Loucy (cell line): ENCODE data around the gene IL36G.

Experiments used
- H2AFZ ChIP-seq: fragments of 200-600 bp; sonication (generic); 2 replicates; pipeline ENCODE4 v1.6.0; 2016; ENCODE audit warnings: antibody characterized with exemption, mild to moderate bottlenecking, low read length, moderate library complexity
- H3F3A ChIP-seq: fragments of 200-600 bp; 2 replicates; pipeline ENCODE4 v1.6.0; 2016; ENCODE audit warnings: antibody characterized with exemption, low read depth, mild to moderate bottlenecking
- H3K27me3 ChIP-seq: fragments of 200-600 bp; sonication (generic); 2 replicates; pipeline ENCODE4 v1.6.1; 2014; ENCODE audit warnings: low read length, mild to moderate bottlenecking; ENCODE audit not compliant: insufficient read depth, poor library complexity, severe bottlenecking
- H3K36me3 ChIP-seq: fragments of 200-600 bp; sonication (generic); 2 replicates; pipeline ENCODE4 v1.6.1; 2016; ENCODE audit warnings: low read length; ENCODE audit not compliant: insufficient read depth
- H3K4me1 ChIP-seq: fragments of 200-600 bp; sonication (generic); 2 replicates; pipeline ENCODE4 v1.5.1; 2014; ENCODE audit warnings: low read length, mild to moderate bottlenecking; ENCODE audit not compliant: insufficient read depth, poor library complexity, severe bottlenecking
- H3K4me2 ChIP-seq: fragments of 200-600 bp; sonication (generic); 2 replicates; pipeline ENCODE4 v1.6.0; 2014; ENCODE audit warnings: antibody characterized with exemption, low read length, low read depth, mild to moderate bottlenecking; ENCODE audit not compliant: poor library complexity, severe bottlenecking
- H3K4me3 ChIP-seq: fragments of 200-600 bp; sonication (generic); 2 replicates; pipeline ENCODE4 v1.5.1; 2014; ENCODE audit warnings: low read length, mild to moderate bottlenecking, mixed read lengths; ENCODE audit not compliant: poor library complexity, severe bottlenecking
- H3K79me2 ChIP-seq: fragments of 200-600 bp; sonication (generic); 2 replicates; pipeline ENCODE4 v1.6.1; 2014; ENCODE audit warnings: low read length; ENCODE audit not compliant: insufficient read depth
- H3K9ac ChIP-seq: fragments of 200-600 bp; sonication (generic); 2 replicates; pipeline ENCODE4 v1.6.0; 2014; ENCODE audit warnings: mild to moderate bottlenecking, low read depth, low read length, moderate library complexity; ENCODE audit not compliant: poor library complexity, severe bottlenecking
- H3K9me2 ChIP-seq: fragments of 200-600 bp; sonication (generic); replicated peaks from 2 replicates; pipeline ENCODE4 v1.6.1; 2016; ENCODE audit warnings: low read depth, low read length, mixed read lengths
- H3K9me3 ChIP-seq: fragments of 200-600 bp; sonication (generic); 2 replicates; pipeline ENCODE4 v1.6.1; 2014; ENCODE audit warnings: mild to moderate bottlenecking, antibody characterized with exemption, low read length, low read depth; ENCODE audit not compliant: insufficient read depth
- H4K20me1 ChIP-seq: fragments of 200-600 bp; sonication (generic); 2 replicates; pipeline ENCODE4 v1.6.0; 2014; ENCODE audit warnings: antibody characterized with exemption, low read length, mild to moderate bottlenecking; ENCODE audit not compliant: insufficient read depth, poor library complexity, severe bottlenecking
- EZH2phosphoT487 ChIP-seq: fragments of 200-600 bp; IDR thresholded peaks from 2 replicates; pipeline ENCODE4 v1.6.1; 2018; ENCODE audit warnings: antibody characterized with exemption, mild to moderate bottlenecking, moderate library complexity, borderline replicate concordance
- TF ChIP-seq, protein P1 (sequence below): fragments of 200-600 bp; sonication (generic); conservative IDR thresholded peaks from 2 replicates; pipeline ENCODE4 v1.5.1; 2014; ENCODE audit warnings: mild to moderate bottlenecking, antibody characterized with exemption, low read length

Gene IL36G

DNA sequence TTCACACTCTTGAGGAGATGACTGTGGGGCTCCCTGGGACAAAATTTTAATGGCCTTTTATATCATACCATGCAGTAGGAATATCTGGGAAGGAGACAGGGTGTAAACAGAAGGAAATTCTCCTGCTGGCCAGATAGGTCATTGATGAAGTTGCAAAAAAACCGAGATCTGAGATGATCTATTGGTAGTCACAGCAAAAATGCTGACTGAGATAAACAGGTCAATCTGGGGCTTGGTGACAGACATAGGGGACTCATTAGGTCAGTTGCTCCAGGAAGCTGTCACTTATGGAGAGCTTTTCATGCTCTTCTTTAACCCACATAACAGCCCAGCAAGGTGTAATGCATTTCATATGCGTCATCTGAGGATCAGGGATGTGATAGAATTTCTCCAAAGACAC lies 24.9 kb downstream of the IL36G start:
- Histone ChIP-seq H3K27me3 (peaks cover 16% of the 10 kb centered on the region), H3K36me3 (no peaks in the 10 kb centered on the region), H2AFZ (no peak overlapping the region), H3F3A (no peaks in the 10 kb centered on the region), H3K9me2 (no peaks in the 10 kb centered on the region), H3K9me3 (peaks cover 7% of the 10 kb centered on the region; the same call in 1 of the 2 replicates), H3K79me2 (no peaks in the 10 kb centered on the region), H3K4me3 (no peak overlapping the region), H3K9ac (no peak overlapping the region), H3K4me1 (peaks cover 3% of the 10 kb centered on the region), H3K4me2 (no peak overlapping the region), H4K20me1 (no peaks in the 10 kb centered on the region)
- TF ChIP-seq, protein P1, sequence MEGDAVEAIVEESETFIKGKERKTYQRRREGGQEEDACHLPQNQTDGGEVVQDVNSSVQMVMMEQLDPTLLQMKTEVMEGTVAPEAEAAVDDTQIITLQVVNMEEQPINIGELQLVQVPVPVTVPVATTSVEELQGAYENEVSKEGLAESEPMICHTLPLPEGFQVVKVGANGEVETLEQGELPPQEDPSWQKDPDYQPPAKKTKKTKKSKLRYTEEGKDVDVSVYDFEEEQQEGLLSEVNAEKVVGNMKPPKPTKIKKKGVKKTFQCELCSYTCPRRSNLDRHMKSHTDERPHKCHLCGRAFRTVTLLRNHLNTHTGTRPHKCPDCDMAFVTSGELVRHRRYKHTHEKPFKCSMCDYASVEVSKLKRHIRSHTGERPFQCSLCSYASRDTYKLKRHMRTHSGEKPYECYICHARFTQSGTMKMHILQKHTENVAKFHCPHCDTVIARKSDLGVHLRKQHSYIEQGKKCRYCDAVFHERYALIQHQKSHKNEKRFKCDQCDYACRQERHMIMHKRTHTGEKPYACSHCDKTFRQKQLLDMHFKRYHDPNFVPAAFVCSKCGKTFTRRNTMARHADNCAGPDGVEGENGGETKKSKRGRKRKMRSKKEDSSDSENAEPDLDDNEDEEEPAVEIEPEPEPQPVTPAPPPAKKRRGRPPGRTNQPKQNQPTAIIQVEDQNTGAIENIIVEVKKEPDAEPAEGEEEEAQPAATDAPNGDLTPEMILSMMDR: no peak

DNA sequence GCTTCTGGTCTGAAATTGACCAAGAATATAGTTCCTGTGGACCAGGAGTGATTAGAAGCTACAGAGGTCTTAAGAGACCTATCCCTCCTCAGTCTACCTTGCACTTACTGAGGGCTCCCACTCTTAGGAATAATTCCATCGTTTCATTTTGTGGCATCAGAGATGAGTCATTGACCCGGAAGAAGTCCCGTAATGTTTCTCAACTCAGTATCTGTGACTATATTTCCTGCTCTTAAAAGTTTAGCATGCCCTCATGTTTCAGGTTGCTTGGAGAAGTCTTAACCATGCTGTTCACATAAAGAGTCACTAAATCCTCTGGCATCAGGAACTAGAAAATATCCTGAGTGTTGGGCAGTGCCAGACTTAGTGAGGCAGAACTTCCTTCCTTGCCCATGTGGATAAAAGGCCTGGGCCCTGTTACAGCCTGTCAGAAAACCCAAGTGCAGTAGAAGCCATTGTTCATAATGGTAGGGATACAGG lies 27.3 kb downstream of the IL36G start, which contains the start of gene IL36A:
IL36A (plus strand) TSS at position 430 of the 480 bp plus-strand sequence. CDS start 413 bp downstream, outside the sequence.
- Histone ChIP-seq H3K9me3 (peaks cover 7% of the 10 kb centered on the region; the same call in 1 of the 2 replicates), H3K4me3 (no peak within 1 kb of the TSS), H3K9me2 (no peaks in the 10 kb centered on the region), H3K4me1 (no peaks in the 10 kb centered on the region), H3K36me3 (no peaks in the 10 kb centered on the region), H3K79me2 (no peaks in the 10 kb centered on the region), H3F3A (no peaks in the 10 kb centered on the region), H4K20me1 (no peaks in the 10 kb centered on the region), H2AFZ (no peak within 1 kb of the TSS), H3K27me3 (peaks cover 16% of the 10 kb centered on the region), H3K4me2 (no peak within 1 kb of the TSS), H3K9ac (no peak within 1 kb of the TSS)
- TF ChIP-seq, protein P1: no peak
- TF ChIP-seq EZH2phosphoT487: no peak

DNA sequence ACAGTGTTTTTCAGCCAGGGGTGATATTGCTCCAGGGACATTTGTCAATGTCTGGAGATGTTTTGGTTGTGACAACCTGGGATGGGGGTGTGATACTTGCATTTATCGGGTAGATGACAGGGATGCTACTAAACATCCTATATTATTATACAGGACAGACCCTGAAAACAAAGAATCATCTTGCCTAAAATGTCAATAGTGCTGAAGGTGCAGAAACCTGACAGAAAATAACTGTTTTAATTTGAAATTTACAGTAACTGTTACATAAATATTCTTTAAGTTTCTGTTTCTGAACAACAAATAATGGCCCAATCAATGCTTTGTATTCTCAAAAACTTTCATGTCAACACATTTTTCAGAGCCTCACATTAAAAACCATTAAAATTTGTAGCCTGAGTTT lies 29.4 kb downstream of the IL36G start:
- no peaks in the 10 kb centered on the region for H3K36me3 ChIP-seq
- no peaks in the 10 kb centered on the region for H3K9me3 ChIP-seq
- H3K4me1 ChIP-seq: no peaks in the 10 kb centered on the region
- H3K4me2 ChIP-seq: no peak overlapping the region
- H3K9ac ChIP-seq: no peak overlapping the region
- H3K9me2 ChIP-seq: no peaks in the 10 kb centered on the region
- no peaks in the 10 kb centered on the region for H3F3A ChIP-seq
- H3K4me3 ChIP-seq: no peak overlapping the region
- no peak for TF ChIP-seq EZH2phosphoT487
- TF ChIP-seq, protein P1: no peak
- H3K27me3 ChIP-seq: peaks cover 16% of the 10 kb centered on the region
- H3K79me2 ChIP-seq: no peaks in the 10 kb centered on the region
- H2AFZ ChIP-seq: no peak overlapping the region
- no peaks in the 10 kb centered on the region for H4K20me1 ChIP-seq
